Measurements from ENCODE around the gene TMBIM4. TPM values are rescaled to one million over a fixed set of nuclear protein-coding genes. Genes with fewer than 3 reads are reported as not detected.
A peak's percentile ranks its signal among the peaks of the same experiment; 100 is the strongest.

Gene TMBIM4
- total and polyA plus RNA-seq, 4 donors = 58.6 to 154 (median 102) TPM

DNA sequence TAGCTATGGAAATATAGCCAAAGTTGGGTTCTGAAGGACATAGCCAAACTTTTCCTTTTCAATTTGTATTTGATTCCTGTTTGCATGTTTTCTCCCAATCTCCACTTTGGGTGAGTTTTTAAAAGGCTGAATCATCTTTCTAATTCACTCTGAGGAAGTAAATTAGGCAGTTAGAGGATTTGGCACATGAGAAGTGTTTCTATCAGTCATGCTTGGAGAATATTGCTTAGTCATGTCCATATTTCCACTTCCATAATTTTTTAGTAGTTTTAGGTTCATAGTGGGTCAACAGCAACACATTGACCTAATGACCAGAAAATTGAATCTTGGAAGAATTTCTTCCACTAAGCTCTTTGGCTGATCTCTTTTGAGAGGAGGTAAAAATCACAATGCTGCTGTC is 41.0 kb upstream of the TMBIM4 start:
- H3K9me3 ChIP-seq (ENCODE audit: control insufficient read depth in 4 of 4, low read length in 3 of 4) = no peaks in the 10 kb centered on the region
- H3K27me3 ChIP-seq (ENCODE audit: control insufficient read depth in 4 of 4, insufficient read depth in 4 of 4, low read length in 3 of 4) = no peaks in the 10 kb centered on the region
- no peak for DNase-seq (ENCODE audit: low spot score)
- TF ChIP-seq FOXA2 (IDR thresholded peaks at IDR 0.05) (no peak), RXRA (IDR thresholded peaks at IDR 0.05) (peak in 1 of 2 donors; percentile 28)
- H3K4me1 ChIP-seq (ENCODE audit: control insufficient read depth in 4 of 4, insufficient read depth in 4 of 4, low read length in 3 of 4) = no peaks in the 10 kb centered on the region
- no peaks in the 10 kb centered on the region for H3K36me3 ChIP-seq (ENCODE audit: control insufficient read depth in 4 of 4, insufficient read depth in 3 of 4, low read depth in 1 of 4, low read length in 3 of 4)
- H3K4me3 ChIP-seq (ENCODE audit: low read depth in 1 of 3, low read length in 3 of 3) = no peak overlapping the region
- no peak overlapping the region for H3K9ac ChIP-seq (ENCODE audit: low read depth in 1 of 2, low read length in 2 of 2)
- H3K27ac ChIP-seq (ENCODE audit: low read depth in 1 of 2, low read length in 2 of 2) = no peak overlapping the region

DNA sequence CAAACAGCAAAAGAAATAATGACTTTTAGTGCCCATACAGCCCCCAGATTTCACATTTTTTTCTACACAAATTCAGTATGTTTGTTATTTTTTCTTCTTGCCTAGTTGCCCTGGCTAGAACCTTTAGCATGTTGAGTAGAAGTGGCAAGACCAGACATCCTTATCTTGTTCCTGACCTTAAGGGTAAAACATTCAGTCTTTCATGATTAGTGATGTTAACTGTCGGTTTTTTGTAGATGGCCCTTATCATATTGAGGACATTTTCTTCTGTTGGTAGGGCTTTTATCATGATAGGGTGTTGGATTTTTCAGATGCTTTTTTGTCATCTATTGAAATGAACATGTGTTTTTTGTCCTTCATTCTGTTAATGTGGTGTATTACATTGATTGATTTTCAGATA is 36.3 kb upstream of the TMBIM4 start:
- Histone ChIP-seq H3K4me3 (ENCODE audit: low read depth in 1 of 3, low read length in 3 of 3) (no peak overlapping the region), H3K36me3 (ENCODE audit: control insufficient read depth in 4 of 4, insufficient read depth in 3 of 4, low read depth in 1 of 4, low read length in 3 of 4) (no peaks in the 10 kb centered on the region), H3K27ac (ENCODE audit: low read depth in 1 of 2, low read length in 2 of 2) (no peak overlapping the region), H3K4me1 (ENCODE audit: control insufficient read depth in 4 of 4, insufficient read depth in 4 of 4, low read length in 3 of 4) (no peaks in the 10 kb centered on the region), H3K27me3 (ENCODE audit: control insufficient read depth in 4 of 4, insufficient read depth in 4 of 4, low read length in 3 of 4) (peaks cover 0 to under 1% (median 0%) of the 10 kb centered on the region in 4 donors), H3K9ac (ENCODE audit: low read depth in 1 of 2, low read length in 2 of 2) (no peak overlapping the region), H3K9me3 (ENCODE audit: control insufficient read depth in 4 of 4, low read length in 3 of 4) (no peaks in the 10 kb centered on the region)
- WGBS = 62% methylated on average over 1 of the region's 1 CpG
- TF ChIP-seq, protein P1, sequence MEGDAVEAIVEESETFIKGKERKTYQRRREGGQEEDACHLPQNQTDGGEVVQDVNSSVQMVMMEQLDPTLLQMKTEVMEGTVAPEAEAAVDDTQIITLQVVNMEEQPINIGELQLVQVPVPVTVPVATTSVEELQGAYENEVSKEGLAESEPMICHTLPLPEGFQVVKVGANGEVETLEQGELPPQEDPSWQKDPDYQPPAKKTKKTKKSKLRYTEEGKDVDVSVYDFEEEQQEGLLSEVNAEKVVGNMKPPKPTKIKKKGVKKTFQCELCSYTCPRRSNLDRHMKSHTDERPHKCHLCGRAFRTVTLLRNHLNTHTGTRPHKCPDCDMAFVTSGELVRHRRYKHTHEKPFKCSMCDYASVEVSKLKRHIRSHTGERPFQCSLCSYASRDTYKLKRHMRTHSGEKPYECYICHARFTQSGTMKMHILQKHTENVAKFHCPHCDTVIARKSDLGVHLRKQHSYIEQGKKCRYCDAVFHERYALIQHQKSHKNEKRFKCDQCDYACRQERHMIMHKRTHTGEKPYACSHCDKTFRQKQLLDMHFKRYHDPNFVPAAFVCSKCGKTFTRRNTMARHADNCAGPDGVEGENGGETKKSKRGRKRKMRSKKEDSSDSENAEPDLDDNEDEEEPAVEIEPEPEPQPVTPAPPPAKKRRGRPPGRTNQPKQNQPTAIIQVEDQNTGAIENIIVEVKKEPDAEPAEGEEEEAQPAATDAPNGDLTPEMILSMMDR (IDR thresholded peaks at IDR 0.05; ENCODE audit: low read depth, low read length, missing input control) = no peak
- TF ChIP-seq JUND (IDR thresholded peaks at IDR 0.05) (no peak), FOXA1 (IDR thresholded peaks at IDR 0.05) (no peak), RAD21 (IDR thresholded peaks at IDR 0.05) (no peak), YY1 (IDR thresholded peaks at IDR 0.05) (no peak)
- TF ChIP-seq, protein P2, sequence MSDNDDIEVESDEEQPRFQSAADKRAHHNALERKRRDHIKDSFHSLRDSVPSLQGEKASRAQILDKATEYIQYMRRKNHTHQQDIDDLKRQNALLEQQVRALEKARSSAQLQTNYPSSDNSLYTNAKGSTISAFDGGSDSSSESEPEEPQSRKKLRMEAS (IDR thresholded peaks at IDR 0.05) = no peak
- DNase-seq (ENCODE audit: low spot score) = no peak

DNA sequence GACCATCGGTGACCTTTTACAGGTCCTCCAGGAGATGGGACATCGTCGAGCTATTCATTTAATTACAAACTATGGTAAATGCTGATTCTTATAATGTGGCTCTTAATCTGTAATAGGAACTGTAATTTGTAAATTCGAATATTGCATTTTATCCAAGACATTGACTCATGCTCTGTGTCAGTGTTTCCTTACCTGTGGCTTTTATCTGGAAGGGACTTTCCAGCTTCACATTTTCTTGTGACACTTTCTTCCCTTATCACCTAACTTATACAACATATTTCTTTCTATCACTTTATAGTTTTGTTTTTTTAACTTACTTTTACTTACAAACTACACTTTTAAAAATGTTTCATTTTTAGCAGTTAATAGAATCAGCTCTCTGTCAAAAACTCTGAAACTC is 34.0 kb upstream of the TMBIM4 start:
- H3K9me3 ChIP-seq (ENCODE audit: control insufficient read depth in 4 of 4, low read length in 3 of 4) = peaks cover 0 to 7% (median 2%) of the 10 kb centered on the region in 4 donors
- H3K36me3 ChIP-seq (ENCODE audit: control insufficient read depth in 4 of 4, insufficient read depth in 3 of 4, low read depth in 1 of 4, low read length in 3 of 4) = no peaks in the 10 kb centered on the region
- no peak for DNase-seq (ENCODE audit: low spot score)
- no peak overlapping the region for H3K4me3 ChIP-seq (ENCODE audit: low read depth in 1 of 3, low read length in 3 of 3)
- TF ChIP-seq, protein P1 (IDR thresholded peaks at IDR 0.05; ENCODE audit: low read depth, low read length, missing input control) = no peak
- TF ChIP-seq YY1 (IDR thresholded peaks at IDR 0.05) (no peak), FOXA1 (IDR thresholded peaks at IDR 0.05) (no peak), HNF4A (conservative IDR thresholded peaks at IDR 0.05) (no peak), EGR1 (IDR thresholded peaks at IDR 0.05; ENCODE audit: low read depth in 2 of 2) (no peak), HNF4G (IDR thresholded peaks at IDR 0.05) (no peak), NR2F2 (IDR thresholded peaks at IDR 0.05) (no peak), SP1 (IDR thresholded peaks at IDR 0.05) (no peak), JUND (IDR thresholded peaks at IDR 0.05) (no peak), RXRA (IDR thresholded peaks at IDR 0.05) (no peak), RAD21 (IDR thresholded peaks at IDR 0.05) (no peak), GABPA (IDR thresholded peaks at IDR 0.05 in 1 of 2, conservative IDR thresholded peaks at IDR 0.05 in 1 of 2) (no peak), TAF1 (conservative IDR thresholded peaks at IDR 0.05) (no peak)
- TF ChIP-seq, protein P3, sequence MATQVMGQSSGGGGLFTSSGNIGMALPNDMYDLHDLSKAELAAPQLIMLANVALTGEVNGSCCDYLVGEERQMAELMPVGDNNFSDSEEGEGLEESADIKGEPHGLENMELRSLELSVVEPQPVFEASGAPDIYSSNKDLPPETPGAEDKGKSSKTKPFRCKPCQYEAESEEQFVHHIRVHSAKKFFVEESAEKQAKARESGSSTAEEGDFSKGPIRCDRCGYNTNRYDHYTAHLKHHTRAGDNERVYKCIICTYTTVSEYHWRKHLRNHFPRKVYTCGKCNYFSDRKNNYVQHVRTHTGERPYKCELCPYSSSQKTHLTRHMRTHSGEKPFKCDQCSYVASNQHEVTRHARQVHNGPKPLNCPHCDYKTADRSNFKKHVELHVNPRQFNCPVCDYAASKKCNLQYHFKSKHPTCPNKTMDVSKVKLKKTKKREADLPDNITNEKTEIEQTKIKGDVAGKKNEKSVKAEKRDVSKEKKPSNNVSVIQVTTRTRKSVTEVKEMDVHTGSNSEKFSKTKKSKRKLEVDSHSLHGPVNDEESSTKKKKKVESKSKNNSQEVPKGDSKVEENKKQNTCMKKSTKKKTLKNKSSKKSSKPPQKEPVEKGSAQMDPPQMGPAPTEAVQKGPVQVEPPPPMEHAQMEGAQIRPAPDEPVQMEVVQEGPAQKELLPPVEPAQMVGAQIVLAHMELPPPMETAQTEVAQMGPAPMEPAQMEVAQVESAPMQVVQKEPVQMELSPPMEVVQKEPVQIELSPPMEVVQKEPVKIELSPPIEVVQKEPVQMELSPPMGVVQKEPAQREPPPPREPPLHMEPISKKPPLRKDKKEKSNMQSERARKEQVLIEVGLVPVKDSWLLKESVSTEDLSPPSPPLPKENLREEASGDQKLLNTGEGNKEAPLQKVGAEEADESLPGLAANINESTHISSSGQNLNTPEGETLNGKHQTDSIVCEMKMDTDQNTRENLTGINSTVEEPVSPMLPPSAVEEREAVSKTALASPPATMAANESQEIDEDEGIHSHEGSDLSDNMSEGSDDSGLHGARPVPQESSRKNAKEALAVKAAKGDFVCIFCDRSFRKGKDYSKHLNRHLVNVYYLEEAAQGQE (IDR thresholded peaks at IDR 0.05) = no peak
- TF ChIP-seq, protein P4, sequence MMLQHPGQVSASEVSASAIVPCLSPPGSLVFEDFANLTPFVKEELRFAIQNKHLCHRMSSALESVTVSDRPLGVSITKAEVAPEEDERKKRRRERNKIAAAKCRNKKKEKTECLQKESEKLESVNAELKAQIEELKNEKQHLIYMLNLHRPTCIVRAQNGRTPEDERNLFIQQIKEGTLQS (IDR thresholded peaks at IDR 0.05) = no peak
- TF ChIP-seq, protein P5, sequence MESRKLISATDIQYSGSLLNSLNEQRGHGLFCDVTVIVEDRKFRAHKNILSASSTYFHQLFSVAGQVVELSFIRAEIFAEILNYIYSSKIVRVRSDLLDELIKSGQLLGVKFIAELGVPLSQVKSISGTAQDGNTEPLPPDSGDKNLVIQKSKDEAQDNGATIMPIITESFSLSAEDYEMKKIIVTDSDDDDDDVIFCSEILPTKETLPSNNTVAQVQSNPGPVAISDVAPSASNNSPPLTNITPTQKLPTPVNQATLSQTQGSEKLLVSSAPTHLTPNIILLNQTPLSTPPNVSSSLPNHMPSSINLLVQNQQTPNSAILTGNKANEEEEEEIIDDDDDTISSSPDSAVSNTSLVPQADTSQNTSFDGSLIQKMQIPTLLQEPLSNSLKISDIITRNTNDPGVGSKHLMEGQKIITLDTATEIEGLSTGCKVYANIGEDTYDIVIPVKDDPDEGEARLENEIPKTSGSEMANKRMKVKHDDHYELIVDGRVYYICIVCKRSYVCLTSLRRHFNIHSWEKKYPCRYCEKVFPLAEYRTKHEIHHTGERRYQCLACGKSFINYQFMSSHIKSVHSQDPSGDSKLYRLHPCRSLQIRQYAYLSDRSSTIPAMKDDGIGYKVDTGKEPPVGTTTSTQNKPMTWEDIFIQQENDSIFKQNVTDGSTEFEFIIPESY (IDR thresholded peaks at IDR 0.05) = no peak
- TF ChIP-seq, protein P2 (IDR thresholded peaks at IDR 0.05) = no peak
- 79% methylated on average over 4 of the region's 4 CpGs for WGBS
- H3K27ac ChIP-seq (ENCODE audit: low read depth in 1 of 2, low read length in 2 of 2) = no peak overlapping the region
- no peaks in the 10 kb centered on the region for H3K4me1 ChIP-seq (ENCODE audit: control insufficient read depth in 4 of 4, insufficient read depth in 4 of 4, low read length in 3 of 4)
- H3K27me3 ChIP-seq (ENCODE audit: control insufficient read depth in 4 of 4, insufficient read depth in 4 of 4, low read length in 3 of 4) = peaks cover 0 to 3% (median 0%) of the 10 kb centered on the region in 4 donors
- no peak overlapping the region for H3K9ac ChIP-seq (ENCODE audit: low read depth in 1 of 2, low read length in 2 of 2)
